ENCODE results near the gene KCTD18. TPM values are rescaled to one million over a fixed set of nuclear protein-coding genes. Genes with fewer than 3 reads are reported as not detected.

KCTD18 gene
- total and polyA plus RNA-seq, 2 of the 8 experiments (the other 6 are each of a cell fraction or from before 2014, with no cell fraction given), result 1.6 to 3.1 TPM

DNA sequence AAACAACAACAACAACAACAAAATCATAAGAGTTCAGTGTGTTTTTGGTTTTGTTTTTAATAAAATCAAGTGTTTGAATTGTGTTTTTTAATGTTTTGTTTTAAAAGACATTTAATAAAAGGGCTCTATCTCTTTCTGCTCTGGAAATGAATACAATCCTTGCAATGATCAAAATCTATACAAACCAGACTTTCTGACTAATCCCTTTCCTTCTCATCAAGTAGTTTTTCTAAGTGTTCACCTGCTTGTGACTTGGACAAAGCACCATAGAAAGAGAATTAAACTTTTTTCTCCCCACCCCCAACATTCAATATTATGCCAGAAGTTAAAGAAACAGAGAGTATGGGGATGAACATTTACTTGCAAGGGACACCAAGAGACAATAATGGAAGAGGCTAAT, 61.4 kb downstream of the KCTD18 start:
- no peak overlapping the region for H3K56ac ChIP-seq (replicated peaks; ENCODE audit: insufficient read length, low read depth, low read length)
- H2AK5ac ChIP-seq (ENCODE audit: low read depth, low read length), result no peak overlapping the region
- ChIA-PET POLR2A (ENCODE audit: partially characterized antibody) (interaction anchor here (1.2 to 1.6 kb wide), 2 partner anchors 9 to 22 kb away, joined by 3 to 4 read pairs; no protein-coding TSS in a partner anchor), CTCF (ENCODE audit: partially characterized antibody) (no interaction called here)
- no peak overlapping the region for H2BK15ac ChIP-seq (ENCODE audit: low read length)
- H3K23ac ChIP-seq (ENCODE audit: insufficient read length), result no peak overlapping the region
- no peaks in the 10 kb centered on the region for H3K9me3 ChIP-seq (ENCODE audit: insufficient read depth in 2 of 2, low read depth in 1 of 2, low read length in 1 of 2)
- no peak overlapping the region for H3K18ac ChIP-seq (ENCODE audit: extremely low read depth, low read length)
- no peak overlapping the region for H3K4ac ChIP-seq (replicated peaks; ENCODE audit: insufficient read length, low read depth, low read length)
- H3K79me2 ChIP-seq (ENCODE audit: control insufficient read depth in 1 of 2, insufficient read depth in 2 of 2, low read length in 2 of 2), result no peaks in the 10 kb centered on the region
- no peak overlapping the region for H3K4me2 ChIP-seq (ENCODE audit: insufficient read depth in 1 of 2, low read depth in 2 of 2, low read length in 2 of 2)
- TF ChIP-seq ASH2L (IDR thresholded peaks at IDR 0.05; ENCODE audit: low read length) (no peak), TEAD4 (IDR thresholded peaks at IDR 0.05; ENCODE audit: low read depth, low read length) (no peak), KDM1A (IDR thresholded peaks at IDR 0.05; ENCODE audit: borderline replicate concordance, low read length) (no peak), ZNF274 (IDR thresholded peaks at IDR 0.05; ENCODE audit: borderline replicate concordance, extremely low read depth, low read length) (no peak)
- H4K20me1 ChIP-seq (replicated peaks in 1 of 2; ENCODE audit: control insufficient read depth in 1 of 2, insufficient read depth in 2 of 2, low read length in 2 of 2), result peaks cover 0 to 3% of the 10 kb centered on the region in 2 experiments
- H2BK20ac ChIP-seq (ENCODE audit: low read length), result no peak overlapping the region
- H4K91ac ChIP-seq (replicated peaks; ENCODE audit: insufficient read length, low read length), result no peak overlapping the region
- H3K4me3 ChIP-seq (ENCODE audit: extremely low read depth in 1 of 4, insufficient read depth in 2 of 4, low read depth in 3 of 4, low read length in 4 of 4), result no peak overlapping the region
- H2BK12ac ChIP-seq (ENCODE audit: low read depth, low read length), result no peak overlapping the region
- no peak overlapping the region for H4K8ac ChIP-seq (ENCODE audit: extremely low read depth, insufficient read depth, low read length)
- no peak overlapping the region for H2AFZ ChIP-seq (ENCODE audit: low read length)
- FAIRE-seq (no peak), DNase-seq (ENCODE audit: low read depth in 1 of 2, low spot score in 2 of 2) (no peak)
- peaks cover 0 to 3% (median 0%) of the 10 kb centered on the region in 4 experiments; a peak in 1 of 7 replicates for H3K4me1 ChIP-seq (replicated peaks in 1 of 4; ENCODE audit: control insufficient read depth in 3 of 4, insufficient read depth in 4 of 4, low read length in 3 of 4)
- no peak overlapping the region for H2BK120ac ChIP-seq (replicated peaks; ENCODE audit: low read depth, low read length)
- H3K36me3 ChIP-seq (ENCODE audit: control insufficient read depth in 2 of 4, insufficient read depth in 4 of 4, low read length in 3 of 4), result peaks cover 5 to 39% (median 19%) of the 10 kb centered on the region in 4 experiments; a peak in 7 of 8 replicates
- H3K27me3 ChIP-seq (replicated peaks in 1 of 4; ENCODE audit: control insufficient read depth in 3 of 4, extremely low read depth in 1 of 4, insufficient read depth in 3 of 4, low read length in 3 of 4), result no peaks in the 10 kb centered on the region
- no peak overlapping the region for H3K9ac ChIP-seq (replicated peaks in 1 of 4; ENCODE audit: extremely low read depth in 1 of 4, low read depth in 3 of 4, low read length in 3 of 4)
- no peak overlapping the region for H3K27ac ChIP-seq (ENCODE audit: low read depth, low read length)
- no peak overlapping the region for H2BK5ac ChIP-seq (ENCODE audit: low read depth, low read length)
- H3K79me1 ChIP-seq (ENCODE audit: low read depth, low read length), result no peaks in the 10 kb centered on the region
- H3K23me2 ChIP-seq (ENCODE audit: low read depth, low read length), result no peaks in the 10 kb centered on the region
- no peak overlapping the region for H3K14ac ChIP-seq (ENCODE audit: insufficient read length)
- H4K5ac ChIP-seq (ENCODE audit: insufficient read length, low read depth, low read length), result no peak overlapping the region
